ENCODE data around the gene BCAT1.

- TF ChIP-seq, protein P1, sequence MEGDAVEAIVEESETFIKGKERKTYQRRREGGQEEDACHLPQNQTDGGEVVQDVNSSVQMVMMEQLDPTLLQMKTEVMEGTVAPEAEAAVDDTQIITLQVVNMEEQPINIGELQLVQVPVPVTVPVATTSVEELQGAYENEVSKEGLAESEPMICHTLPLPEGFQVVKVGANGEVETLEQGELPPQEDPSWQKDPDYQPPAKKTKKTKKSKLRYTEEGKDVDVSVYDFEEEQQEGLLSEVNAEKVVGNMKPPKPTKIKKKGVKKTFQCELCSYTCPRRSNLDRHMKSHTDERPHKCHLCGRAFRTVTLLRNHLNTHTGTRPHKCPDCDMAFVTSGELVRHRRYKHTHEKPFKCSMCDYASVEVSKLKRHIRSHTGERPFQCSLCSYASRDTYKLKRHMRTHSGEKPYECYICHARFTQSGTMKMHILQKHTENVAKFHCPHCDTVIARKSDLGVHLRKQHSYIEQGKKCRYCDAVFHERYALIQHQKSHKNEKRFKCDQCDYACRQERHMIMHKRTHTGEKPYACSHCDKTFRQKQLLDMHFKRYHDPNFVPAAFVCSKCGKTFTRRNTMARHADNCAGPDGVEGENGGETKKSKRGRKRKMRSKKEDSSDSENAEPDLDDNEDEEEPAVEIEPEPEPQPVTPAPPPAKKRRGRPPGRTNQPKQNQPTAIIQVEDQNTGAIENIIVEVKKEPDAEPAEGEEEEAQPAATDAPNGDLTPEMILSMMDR (IDR thresholded peaks at IDR 0.05) = no peak
- no peak for TF ChIP-seq POLR2A (IDR thresholded peaks at IDR 0.05)
These were observed 84.1 kb downstream of the BCAT1 start for GRCh38 chr12:24864796-24865125.
